GM18868 (cell line): ENCODE results near the gene CDC27.
"Not testable (repeated sequence)": the region's sequence is repeated elsewhere in the genome, so short reads cannot be mapped to it uniquely, and the experiment has no call there.

Experiments
- ATAC-seq: cut with Tn5 transposase; IDR thresholded peaks from one replicate; pipeline ENCODE4 v1.9.1; 2021; ENCODE audit warnings: mild to moderate bottlenecking, moderate library complexity; ENCODE audit not compliant: unreplicated experiment

The CDC27 gene, protein sequence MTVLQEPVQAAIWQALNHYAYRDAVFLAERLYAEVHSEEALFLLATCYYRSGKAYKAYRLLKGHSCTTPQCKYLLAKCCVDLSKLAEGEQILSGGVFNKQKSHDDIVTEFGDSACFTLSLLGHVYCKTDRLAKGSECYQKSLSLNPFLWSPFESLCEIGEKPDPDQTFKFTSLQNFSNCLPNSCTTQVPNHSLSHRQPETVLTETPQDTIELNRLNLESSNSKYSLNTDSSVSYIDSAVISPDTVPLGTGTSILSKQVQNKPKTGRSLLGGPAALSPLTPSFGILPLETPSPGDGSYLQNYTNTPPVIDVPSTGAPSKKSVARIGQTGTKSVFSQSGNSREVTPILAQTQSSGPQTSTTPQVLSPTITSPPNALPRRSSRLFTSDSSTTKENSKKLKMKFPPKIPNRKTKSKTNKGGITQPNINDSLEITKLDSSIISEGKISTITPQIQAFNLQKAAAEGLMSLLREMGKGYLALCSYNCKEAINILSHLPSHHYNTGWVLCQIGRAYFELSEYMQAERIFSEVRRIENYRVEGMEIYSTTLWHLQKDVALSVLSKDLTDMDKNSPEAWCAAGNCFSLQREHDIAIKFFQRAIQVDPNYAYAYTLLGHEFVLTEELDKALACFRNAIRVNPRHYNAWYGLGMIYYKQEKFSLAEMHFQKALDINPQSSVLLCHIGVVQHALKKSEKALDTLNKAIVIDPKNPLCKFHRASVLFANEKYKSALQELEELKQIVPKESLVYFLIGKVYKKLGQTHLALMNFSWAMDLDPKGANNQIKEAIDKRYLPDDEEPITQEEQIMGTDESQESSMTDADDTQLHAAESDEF

DNA sequence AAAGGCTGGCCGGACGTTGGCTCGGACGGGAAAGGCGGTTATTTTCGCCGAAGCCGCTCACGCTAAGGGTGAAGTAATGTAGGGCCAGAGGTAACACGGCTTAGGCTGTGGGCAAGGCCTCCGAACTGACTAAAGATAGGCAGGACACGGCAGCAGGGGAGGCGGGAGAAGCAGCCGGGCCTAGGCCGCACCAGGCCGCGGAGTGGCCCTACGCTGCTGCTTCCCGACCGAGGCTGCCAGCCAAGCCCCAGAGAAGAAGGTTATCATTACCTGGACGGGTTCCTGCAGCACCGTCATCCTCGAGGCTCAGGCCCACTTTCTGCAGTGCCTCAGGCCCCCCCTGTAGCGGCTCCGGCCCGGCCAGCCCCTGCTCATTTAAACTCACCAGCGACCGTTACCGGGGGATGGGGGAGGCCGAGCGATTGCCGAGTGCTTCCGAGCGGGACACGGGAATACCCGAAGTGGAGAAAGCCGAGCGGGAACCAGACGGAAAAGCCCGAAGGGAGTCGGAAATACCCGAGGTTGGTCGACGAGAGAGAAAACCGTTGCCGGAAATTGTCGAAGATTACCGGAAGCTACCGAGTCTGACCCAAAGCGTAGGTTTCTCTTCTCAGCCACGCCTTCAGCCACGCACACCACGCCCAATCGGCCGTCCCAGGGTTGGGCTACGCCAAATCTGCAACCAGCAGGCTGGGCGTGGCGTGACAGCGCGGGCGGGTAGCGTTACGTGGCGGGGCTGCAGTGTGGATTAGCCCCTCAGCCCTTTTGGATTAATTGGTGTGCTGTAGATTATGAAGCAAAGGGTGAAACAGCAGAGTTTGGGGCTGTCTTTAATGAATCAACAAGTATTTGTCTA, at the start of gene CDC27:
Gene CDC27, minus strand, starts transcription at position 420 of the 856 bp plus-strand sequence. Its CDS starts 123 bp downstream, at position 297.
- peak; percentile 92 for ATAC-seq

DNA sequence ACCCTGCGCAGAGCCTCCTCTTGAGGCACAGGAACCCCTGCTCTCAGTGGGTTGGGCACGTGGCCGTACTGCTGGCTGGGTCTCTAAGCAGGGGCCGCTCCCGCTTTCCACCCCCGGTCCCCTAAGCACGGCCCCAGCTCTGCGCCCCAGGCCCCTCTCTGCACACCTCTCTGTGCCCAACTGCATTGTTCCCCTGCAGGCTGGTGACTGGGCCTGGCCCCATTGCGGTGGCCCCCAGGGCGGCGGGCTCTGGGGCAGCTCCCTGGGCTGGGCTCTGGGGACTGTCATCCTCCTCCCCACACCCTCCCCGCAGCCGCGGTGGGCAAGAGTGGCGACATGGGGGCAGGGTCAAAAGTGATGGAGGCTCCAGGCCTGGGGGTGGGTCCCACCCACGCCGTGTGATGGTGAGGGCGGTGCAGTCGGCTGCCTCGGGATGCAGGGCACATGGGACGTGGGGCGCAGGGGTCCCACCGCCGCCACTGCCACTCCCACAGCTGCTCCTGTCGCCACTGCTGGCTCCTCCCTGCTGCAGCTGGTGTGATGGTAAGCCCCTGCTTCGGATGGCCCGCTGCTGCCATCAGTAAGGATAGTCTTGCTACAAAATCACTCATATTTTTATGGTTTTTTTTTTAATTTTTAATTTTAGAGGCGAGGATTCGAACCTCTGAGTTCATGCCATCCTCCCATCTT, 49.4 kb upstream of the CDC27 start:
- ATAC-seq: no peak

DNA sequence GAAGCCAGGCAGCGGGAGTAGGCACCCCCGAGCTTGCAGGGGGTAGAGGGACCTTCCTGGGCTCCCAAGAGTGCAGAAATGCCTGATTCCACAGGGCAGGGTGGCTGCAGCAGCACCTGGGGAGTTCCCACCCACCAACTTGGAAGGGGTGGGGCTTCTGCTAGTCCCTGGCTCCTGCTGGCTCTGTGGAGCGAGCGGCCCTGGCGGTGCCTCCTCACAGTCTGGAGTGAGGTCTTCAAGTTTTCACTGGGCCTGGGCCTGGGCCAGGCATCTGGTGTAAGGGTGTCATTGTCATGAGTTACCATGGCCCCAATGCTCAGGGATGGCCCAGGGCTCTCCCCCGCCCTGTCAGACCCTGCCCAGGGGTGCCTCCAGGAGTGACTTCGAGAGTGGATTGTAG, 48.7 kb upstream of the CDC27 start:
- no peak for ATAC-seq

DNA sequence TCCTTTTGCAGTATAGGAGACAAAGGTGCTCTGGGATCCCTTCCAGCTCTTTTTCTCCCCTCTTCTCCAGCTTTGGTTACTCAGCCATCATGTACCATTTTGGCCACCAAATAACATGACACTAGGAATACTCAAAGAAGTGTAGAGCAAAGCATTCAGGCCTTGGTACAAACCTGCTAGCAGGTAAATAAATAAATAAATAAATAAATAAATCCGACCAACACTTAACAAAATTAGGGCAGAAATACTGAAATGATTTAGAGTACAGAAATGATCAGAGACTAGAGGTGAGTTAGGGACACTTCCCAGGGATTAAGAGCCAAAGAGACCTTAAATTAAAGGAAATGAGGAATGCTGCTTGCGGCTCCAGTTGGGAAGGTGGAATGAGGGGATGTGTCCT, 46.8 kb upstream of the CDC27 start:
- no peak for ATAC-seq

DNA sequence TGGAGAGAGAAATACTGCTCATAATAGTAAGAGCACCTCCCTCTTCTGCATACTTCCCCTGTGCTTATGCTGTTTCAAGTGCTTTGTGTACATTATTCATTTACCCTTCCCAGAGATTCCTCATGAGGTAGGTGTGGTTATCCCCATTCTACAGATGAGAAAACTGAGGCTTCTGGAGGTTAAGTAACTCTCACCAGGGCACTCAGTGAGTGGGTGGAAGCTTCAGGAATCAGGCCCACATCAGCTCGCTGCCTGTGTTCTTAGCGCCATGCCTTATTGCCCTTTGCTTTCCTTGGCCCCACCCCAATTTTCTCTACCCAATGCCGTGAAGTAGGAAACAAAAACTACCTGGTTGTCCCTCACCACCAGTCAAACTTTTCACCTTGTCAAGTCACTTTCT, 46.4 kb upstream of the CDC27 start:
- ATAC-seq: no peak

DNA sequence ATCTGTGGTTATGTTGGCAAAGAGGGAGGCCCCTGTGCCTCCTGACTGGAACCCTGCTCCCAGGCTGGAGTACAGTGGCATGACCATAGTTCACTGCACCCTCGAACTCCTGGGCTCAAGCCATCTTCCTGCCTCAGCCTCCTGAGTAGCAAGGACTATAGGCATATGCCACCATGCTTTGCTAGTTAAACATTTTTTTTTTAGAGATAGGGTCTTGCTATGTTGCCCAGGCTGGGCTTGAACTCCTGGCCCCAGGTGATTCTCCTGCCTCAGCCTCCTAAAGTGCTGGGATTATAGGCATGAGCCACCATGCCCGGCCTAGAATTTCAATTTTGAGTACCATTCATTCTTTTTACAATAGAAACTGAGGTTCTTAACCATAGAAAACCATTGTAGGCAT, 43.4 kb upstream of the CDC27 start:
- no peak for ATAC-seq

DNA sequence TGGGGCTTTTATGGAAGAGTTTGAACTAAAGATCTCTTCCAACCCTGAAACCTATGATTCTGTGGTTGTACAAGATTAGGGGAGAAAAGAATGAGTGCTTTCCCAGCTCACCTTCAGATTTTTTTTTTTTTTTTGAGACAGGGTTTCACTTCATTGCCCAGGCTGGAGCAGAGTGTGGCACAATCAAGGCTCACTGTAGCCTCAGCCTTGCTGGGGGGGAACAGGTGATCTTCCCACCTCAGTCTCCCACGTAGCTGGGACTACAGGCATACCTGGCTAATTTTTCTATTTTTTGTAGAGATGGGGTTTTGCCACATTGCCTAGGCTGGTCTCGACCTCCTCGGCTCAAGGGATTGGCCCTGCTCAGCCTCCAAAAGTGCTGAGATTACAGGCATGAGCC, 42.8 kb upstream of the CDC27 start:
- ATAC-seq: no peak

DNA sequence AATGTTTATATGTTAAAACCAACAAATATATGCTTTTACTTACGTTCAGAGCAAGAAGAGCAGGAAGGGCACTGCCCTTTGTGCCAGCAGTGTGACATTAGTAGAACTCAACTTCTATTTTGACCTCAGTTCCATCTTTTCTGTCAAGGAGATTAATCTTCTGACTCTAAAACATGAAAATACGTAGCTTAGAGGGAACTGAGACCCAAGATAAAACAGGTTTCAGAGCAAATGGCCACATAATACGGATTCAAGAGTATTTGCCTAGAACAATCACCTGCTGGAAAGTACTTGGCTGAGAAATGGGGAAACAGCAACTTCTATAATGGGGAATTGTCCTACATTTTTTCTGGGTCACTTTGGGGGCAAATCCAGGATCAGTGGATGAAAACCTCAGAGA, 42.2 kb upstream of the CDC27 start:
- no peak for ATAC-seq

DNA sequence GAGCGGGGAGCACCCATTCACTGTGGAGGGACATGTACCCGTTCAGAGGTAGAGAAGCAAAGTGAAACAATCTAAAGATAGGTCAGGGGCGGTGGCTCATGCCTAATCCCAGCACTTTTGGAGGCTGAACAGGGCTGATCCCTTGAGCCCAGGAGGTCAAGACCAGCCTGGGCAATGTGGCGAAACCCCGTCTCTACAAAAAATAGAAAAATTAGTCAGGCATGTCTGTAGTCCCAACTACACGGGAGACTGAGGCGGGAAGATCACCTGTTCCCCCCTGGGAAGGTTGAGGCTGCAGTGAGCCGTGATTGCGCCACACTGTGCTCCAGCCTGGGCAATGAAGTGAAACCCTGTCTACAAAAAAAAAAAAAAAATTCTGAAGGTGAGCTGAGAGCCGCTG, 41.8 kb upstream of the CDC27 start:
- ATAC-seq: no peak

DNA sequence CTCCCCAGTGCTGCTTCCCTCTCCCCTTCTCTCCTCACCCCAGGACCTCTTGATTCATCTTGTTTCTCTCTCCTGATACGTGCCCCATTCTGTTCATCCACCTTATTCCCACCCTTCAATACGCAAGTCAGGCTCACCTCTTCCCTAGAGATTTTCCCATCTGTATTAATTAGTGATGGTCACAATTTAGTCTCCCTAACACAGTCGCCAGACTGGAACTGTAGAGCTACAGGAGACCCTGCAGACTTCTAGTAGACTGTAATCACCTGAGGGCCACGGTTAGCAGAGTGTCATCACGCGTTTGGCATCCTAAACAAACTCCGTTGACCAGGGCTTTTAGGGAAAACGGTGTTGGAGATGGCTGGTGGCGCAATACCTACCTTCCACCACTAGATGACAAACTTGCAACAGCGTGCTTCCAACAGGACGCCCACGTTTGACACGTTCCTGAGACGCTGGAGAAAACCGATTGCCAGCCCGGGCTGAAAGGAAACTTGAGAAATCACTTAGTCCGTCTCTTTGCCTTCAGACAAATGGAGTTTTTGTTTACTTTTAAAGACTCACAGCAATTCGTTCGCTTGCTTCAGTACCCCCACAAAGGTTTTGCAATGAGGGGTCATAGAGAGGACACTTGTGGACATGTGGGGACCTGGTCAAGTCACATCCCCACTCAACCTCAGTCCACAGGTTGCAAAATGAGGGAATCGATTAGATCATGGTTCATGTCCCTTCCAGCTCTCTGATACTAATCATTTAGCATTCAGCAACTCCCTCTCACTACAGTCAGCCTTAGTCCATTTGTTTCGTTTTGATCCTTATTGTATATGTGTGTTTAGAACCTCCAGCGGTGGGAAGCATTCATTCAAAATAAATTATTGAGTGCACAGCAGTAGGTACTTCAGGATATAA, 40.7 kb upstream of the CDC27 start:
- ATAC-seq: peak; percentile 62

DNA sequence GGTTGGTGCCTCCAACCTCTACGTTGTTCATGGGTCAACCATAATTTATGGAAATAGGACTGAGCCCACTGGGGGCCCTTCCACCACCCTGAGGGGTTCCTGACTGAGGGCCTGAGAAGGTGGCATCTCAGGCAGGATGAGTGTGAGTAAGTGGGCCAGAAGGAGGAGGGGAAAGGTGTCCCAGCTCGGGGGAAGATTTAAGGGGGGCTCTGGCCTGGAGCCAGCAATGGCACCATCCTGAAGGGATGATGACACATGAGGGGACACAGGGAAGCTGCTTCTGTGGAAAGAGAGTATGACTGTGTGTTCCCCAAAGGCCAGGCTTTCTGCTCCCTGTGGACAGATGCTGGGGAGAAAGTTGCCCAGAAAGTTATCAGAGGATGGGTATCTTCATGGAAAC, 38.8 kb upstream of the CDC27 start:
- ATAC-seq: no peak

DNA sequence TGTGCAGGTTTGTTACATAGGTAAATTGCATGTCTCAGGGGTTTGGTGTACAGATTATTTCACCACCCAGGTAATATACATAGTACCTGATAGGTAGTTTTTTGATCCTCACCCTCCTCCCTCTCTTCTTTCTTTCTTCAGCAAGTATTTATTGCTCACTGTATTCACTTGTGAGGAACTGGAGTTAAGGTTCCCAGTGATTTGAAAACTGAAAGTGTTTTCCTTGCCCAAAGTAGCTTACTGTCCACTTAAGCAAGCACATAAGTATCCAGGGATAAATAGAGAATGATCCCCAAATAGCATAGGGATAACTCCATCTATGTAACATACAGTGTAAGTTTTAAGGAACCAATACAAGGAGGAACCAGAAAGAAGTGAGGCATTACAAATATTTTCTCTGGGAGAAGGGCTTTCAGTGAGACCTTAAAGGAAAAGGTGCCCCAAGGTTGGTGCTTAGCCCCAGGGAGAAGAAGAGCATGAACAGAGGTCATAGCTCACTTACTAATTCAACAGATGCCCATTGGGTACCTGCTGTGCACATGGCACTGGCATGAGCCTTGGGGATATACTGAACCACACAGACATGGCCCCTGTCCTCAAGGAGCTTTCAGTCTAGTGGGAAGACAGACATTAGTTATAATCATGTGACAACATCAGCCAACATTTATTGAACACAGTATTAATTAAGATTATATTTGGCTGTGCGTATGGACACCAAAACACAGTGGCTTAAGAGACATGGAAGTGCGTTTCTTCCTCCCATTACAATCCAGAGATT, 37.0 kb upstream of the CDC27 start:
- no peak for ATAC-seq

DNA sequence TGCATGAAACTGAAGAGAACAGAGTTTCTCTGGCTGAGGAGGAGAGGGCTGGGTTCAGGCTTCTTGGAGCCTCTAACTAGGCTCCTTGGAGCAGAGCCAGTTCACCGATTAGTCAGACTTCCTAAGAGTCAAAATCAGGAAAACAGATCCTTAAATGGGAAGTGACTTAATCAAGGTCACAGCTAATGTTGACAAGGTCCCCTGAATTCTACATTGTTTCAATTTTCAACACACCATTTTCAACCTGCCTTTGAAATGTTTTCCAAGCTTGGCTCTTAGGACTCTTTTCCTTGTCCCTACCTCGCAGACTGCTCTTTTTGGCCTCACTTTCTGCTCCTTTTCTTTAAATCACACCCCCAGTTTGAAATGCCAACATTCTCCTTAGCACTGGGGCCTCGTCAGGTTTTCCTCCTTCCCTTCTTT, 36.4 kb upstream of the CDC27 start:
- no peak for ATAC-seq

DNA sequence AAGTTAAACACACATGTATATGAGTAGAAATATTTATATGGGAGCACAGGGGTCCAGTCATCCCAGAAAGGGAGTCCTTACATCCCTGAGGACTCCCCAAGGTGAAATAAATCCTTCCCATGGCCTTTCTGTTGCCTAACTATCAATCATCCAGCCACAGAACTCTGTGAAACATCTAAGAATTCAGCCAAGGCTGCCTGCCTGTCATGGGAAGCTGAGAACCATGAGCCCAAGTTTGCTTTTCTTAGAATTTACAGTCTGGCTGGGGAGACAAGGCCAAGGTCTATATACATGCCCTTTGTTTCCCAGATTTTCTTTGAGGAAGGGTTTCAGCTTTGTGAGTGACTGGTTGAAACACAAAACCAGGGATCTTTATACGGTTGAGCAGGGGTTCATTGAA, 35.9 kb upstream of the CDC27 start:
- no peak for ATAC-seq

DNA sequence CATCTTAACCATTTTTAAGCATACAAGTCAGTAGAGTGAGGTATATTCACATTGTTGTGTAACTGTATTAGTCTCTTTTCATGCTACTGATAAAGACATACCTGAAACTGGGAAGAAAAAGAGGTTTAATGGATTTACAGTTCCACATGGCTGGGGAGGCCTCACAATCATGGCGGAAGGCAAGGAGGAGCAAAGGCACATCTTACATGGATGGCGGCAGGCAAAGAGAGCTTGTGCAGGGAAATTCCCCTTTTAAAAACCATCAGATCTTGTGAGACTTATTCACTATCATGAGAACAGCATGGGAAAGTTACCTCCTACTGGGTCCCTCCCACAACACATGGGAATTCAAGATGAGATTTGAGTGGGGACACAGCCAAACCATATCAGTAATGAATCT, 35.0 kb upstream of the CDC27 start:
- ATAC-seq: not testable (repeated sequence)

DNA sequence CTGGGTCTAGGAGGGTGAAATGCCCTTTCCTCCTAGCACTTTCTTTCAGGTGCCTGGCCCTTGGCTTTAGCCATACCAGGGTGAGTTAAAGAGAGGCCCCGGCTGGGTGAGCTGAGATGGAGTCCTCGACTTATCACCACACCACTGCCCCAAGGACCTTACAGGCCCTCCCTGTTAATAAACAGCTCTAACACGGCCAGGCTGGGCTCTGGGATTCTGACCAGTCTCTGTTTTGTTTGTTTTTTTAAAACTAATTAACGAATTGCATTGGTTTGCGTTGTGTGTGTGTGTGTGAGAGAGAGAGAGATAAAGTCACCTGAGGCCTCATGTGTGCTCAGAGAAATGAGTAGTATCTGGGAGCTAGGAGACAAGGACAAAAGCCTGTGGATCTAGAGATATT, 34.4 kb upstream of the CDC27 start:
- no peak for ATAC-seq

DNA sequence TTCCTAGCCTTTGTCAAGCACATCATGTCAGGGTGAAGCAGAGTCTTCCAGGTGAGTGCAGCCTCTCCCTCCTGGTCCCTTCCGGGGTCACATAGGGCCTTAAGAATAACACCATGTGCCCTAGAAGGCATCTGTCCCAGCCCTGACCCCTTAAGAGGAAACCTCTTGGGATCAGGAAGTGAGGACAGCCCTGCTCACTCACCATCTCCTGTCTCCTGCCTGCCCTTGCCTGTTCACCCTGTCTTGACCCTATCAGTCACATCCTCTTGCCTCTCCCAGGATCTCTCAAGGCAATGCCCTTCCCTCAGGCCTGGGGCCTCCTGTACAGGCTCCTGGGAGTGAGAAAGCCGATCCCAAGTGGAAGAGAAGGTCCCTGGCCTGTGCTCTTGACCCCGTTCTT, 33.9 kb upstream of the CDC27 start:
- no peak for ATAC-seq

DNA sequence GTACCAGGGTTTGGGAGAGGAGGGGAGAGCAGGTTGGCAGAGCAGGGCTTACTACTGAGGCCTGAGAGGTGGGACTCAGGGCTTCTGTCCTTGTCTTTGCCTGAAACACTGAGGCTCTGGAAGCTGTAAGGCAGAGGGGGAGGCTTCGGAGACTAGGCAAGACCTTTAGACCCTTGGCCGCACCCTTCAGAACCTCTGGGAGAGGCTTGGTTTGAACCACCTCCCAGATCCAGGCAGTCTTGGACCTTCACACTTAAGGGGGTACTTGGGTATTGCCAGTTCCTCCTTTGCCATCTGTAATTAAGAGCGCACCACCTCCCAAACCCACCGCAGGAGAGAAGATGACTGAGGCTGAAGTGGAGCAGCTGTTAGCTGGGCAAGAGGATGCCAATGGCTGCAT, 33.0 kb upstream of the CDC27 start:
- no peak for ATAC-seq

DNA sequence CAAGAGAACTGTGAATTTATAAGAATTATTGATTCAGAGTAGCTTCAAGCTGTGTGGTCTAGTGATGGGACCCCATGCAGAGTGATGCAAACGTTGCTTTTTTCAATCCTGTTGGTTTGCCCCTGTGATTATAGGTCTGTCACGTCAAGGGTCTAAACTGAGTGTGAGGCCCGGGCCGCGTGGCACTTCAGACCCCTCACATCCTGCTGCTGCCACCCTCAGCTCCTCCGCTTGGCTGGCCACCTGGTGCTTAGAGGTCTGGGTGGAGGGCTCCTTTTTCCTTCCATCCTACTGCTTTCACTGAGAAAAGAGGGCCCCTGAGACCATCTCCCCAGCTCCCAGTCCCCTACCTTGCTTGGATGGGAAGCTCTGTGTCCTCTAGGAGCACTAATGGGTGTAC, 32.1 kb upstream of the CDC27 start:
- ATAC-seq: no peak
